Spinal cord (tissue), 10 donors: Measurements from ENCODE around the gene MMP24OS. TPM values are rescaled to one million over a fixed set of nuclear protein-coding genes. Genes with fewer than 3 reads are reported as not detected.
A peak's percentile ranks its signal among the peaks of the same experiment; 100 is the strongest.

Experiments used
- DNase-seq, 6 donors: peaks; one replicate each; pipeline versions ENCODE4 v3.0.0 to v3.0.0-alpha.2; 2013 to 2015; ENCODE audit warnings: low spot score in 6 of 6, low read depth in 4 of 6
- H3K27ac ChIP-seq: one replicate; pipeline ENCODE4 v1.5.1; 2013; ENCODE audit warnings: low read depth, low read length, control low read depth
- H3K27me3 ChIP-seq: one replicate; pipeline ENCODE4 v1.6.1; 2013; ENCODE audit warnings: low read length; ENCODE audit not compliant: control insufficient read depth, insufficient read depth
- H3K36me3 ChIP-seq: one replicate; pipeline ENCODE4 v1.6.1; 2013; ENCODE audit warnings: low read length; ENCODE audit not compliant: control insufficient read depth, insufficient read depth
- H3K4me1 ChIP-seq: one replicate; pipeline ENCODE4 v1.6.1; 2013; ENCODE audit warnings: low read length; ENCODE audit not compliant: control insufficient read depth, insufficient read depth
- H3K4me3 ChIP-seq: one replicate; pipeline ENCODE4 v1.5.1; 2013; ENCODE audit warnings: low read depth, low read length, control low read depth
- H3K9me3 ChIP-seq: one replicate; pipeline ENCODE4 v1.6.1; 2013; ENCODE audit warnings: low read length; ENCODE audit not compliant: control insufficient read depth, insufficient read depth
- WGBS: methylation state at CpG from one replicate; pipeline ENCODE4 v1.1.5; 2013; ENCODE audit warnings: missing lambda C conversion rate; ENCODE audit not compliant: insufficient coverage; 5-methylcytosine and 5-hydroxymethylcytosine counted together
- polyA plus RNA-seq, 2 donors: library from polyadenylated mRNA; unstranded; fragments of 120-200 nt; gene quantifications; one replicate each; pipeline ENCODE4 v1.2.1, GENCODE V29; 2013; ENCODE audit not compliant: insufficient read length in 2 of 2
- total RNA-seq, 2 donors: library from RNA; depleted of rRNA in 1 of 2; stranded (reverse); fragments of 120-200 nt in 1 of 2; fragments of >200 nt in 1 of 2; gene quantifications; one replicate each; pipeline versions ENCODE4 v1.2.3 to v1.2.4, GENCODE V29; 2013 to 2014
- donor health status: healthy.

Gene MMP24OS
- total and polyA plus RNA-seq, 4 donors = 10.1 to 70.6 (median 42.8) TPM

- H3K27ac ChIP-seq = no peak overlapping the region
- H3K9me3 ChIP-seq = no peaks in the 10 kb centered on the region
- WGBS = 96% methylated on average over 12 of the region's 12 CpGs
- no peak overlapping the region for H3K4me3 ChIP-seq
- H3K4me1 ChIP-seq = peaks cover 16% of the 10 kb centered on the region
- no peaks in the 10 kb centered on the region for H3K27me3 ChIP-seq
- no peak for DNase-seq
- H3K36me3 ChIP-seq = peaks cover 17% of the 10 kb centered on the region
Observed at GRCh38 chr20:35286077-35286898, 8.4 kb upstream of the MMP24OS start.

DNA sequence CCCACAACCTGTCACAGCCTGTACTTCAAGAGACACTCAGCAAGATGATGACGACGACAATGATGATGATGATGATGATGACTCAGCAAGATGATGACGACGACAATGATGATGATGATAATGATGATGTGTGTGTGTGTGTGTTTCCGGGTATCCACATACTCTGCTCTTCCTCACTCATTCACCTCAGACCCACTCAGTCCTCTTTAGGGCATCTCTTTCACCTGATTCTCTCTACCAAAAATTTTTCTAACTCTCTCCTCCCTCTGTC, 7.8 kb upstream of the MMP24OS start:
- H3K4me3 ChIP-seq = no peak overlapping the region
- H3K27ac ChIP-seq = no peak overlapping the region
- WGBS = 100% methylated on average over 1 of the region's 5 CpGs
- H3K4me1 ChIP-seq = peaks cover 16% of the 10 kb centered on the region
- no peak for DNase-seq
- H3K9me3 ChIP-seq = no peaks in the 10 kb centered on the region
- H3K36me3 ChIP-seq = peaks cover 21% of the 10 kb centered on the region
- H3K27me3 ChIP-seq = no peaks in the 10 kb centered on the region

DNA sequence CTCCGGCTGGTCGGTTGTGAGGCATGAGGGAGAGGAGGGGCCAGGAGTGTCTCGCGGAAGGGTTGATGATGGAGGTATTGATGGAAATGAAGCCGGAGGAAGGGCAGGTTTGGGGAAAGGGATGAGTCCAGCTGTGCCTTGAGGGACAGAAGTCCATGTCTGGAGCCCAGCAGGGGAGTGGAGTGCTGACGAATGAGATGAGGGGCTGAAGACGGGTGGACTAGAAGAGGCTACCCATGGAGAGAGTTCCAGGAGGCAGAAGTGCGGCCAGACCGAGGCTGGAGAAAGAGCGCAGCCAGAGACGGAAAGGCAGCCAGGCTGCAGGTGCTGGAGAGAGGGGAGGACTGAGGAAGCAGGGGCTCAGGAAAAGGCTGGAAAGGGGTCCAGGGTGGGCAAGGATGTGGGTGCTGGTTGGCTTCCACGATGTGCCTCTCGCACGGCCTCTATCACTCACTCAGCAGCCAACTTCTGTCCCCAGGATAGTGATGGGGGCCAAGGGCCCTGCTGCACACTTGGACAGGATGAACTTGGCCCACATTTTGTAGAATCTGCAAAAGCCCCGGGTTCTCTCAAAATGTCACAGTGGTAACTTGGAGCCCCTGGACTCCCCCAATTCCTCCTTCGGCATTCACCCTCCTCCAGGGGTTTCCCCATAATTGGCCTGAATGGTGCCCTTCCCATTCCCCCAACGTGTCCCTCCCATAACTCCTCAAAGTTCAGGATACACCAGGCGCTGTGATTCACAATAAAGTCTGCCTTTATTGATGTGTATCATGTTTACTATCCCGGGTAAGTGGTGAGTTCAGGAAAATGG, 7.3 kb upstream of the MMP24OS start:
- Histone ChIP-seq H3K27ac (peak overlapping the region; percentile 79), H3K4me1 (peaks cover 16% of the 10 kb centered on the region), H3K36me3 (peaks cover 27% of the 10 kb centered on the region), H3K27me3 (no peaks in the 10 kb centered on the region), H3K9me3 (no peaks in the 10 kb centered on the region), H3K4me3 (peak overlapping the region; percentile 81)
- no peak for DNase-seq
- 25% methylated on average over 17 of the region's 19 CpGs for WGBS

- Histone ChIP-seq H3K27ac (peak within 1 kb of the TSS; percentile 79), H3K27me3 (no peaks in the 10 kb centered on the region), H3K4me1 (peaks cover 16% of the 10 kb centered on the region), H3K4me3 (peak within 1 kb of the TSS; percentile 81), H3K9me3 (no peaks in the 10 kb centered on the region), H3K36me3 (peaks cover 35% of the 10 kb centered on the region)
- DNase-seq = peak; percentile 71 to 96 (median 80)
- WGBS = under 1% methylated on average over 54 of the region's 61 CpGs
Observed at GRCh38 chr20:35284267-35284991, 6.5 kb upstream of the MMP24OS start, which contains the start of gene EIF6. Gene EIF6, minus strand, starts transcription at chr20:35284772. Its CDS starts 285 bp downstream, at chr20:35284487.

DNA sequence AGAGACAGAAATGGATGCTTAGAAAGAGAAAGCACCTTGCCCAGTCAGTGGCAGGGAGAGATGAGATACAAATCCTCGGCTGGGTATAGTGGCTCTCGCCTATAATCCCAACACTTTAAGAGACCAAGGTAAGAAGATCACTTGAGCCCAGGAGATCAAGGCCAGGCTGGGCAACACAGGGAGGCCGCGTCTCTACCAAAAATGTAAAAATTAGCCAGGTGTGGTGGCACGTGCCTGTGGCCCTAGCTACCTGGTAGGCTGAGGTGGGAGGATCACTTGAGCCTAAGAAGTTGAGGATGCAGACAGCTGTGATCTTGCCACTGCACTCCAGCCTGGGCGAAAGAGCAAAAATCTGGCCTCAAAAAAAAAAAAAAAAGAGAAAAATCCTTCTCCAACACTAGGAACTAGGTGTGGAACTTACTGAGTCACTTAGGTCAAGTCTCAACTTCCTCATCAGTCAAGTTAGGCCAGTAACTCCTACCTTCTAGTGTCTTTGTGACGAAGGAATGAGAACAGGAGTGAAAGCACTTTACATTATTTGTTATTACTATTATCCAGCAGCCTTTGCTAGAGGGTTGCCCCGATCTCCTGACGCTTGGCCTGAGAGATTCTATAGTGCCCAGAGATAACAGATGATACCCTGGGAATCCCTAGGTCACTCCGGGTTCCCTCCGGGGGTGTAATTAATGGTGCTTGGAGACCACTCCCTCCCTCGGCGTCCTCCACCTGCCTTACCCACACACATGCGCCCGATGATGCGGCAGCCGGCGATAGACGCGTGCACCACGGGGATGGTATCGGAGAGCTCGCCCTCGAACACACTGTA, 5.7 kb upstream of the MMP24OS start:
- peaks cover 20% of the 10 kb centered on the region for H3K4me1 ChIP-seq
- peak overlapping the region; percentile 81 for H3K4me3 ChIP-seq
- H3K27me3 ChIP-seq = no peaks in the 10 kb centered on the region
- H3K27ac ChIP-seq = no peak overlapping the region
- no peaks in the 10 kb centered on the region for H3K9me3 ChIP-seq
- peaks cover 42% of the 10 kb centered on the region for H3K36me3 ChIP-seq
- 21% methylated on average over 16 of the region's 24 CpGs for WGBS
- no peak for DNase-seq

DNA sequence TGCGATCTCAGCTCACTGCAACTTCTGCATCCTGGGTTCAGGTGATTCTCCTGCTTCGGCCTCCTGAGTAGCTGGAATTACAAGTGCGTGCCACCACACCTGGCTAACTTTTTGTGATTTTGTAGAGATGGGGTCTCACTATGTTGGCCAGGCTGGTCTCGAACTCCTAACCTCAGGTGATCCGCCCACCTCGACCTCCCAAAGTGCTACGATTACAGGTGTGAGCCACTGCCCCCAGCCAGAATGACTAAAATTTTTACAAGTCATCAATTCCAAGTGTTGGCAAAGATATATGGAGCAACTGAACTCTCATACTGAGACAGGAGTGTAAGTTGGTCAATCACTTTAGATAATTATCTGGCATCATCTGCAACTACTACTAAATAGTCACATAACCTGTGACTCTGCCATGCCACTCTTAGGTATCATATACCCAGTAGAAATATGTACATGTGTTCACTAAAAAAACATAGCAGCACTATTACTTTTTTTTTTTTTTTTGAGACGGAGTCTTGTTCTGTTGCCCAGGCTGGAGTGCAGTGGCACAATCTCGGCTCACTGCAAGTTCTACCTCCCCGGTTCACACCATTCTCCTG, 3.7 kb upstream of the MMP24OS start:
- 93% methylated on average over 7 of the region's 10 CpGs for WGBS
- Histone ChIP-seq H3K9me3 (no peaks in the 10 kb centered on the region), H3K27me3 (no peaks in the 10 kb centered on the region), H3K36me3 (peaks cover 50% of the 10 kb centered on the region), H3K27ac (no peak overlapping the region), H3K4me3 (no peak overlapping the region), H3K4me1 (peaks cover 34% of the 10 kb centered on the region)
- no peak for DNase-seq

GRCh38 chr20:35280523-35280922, 2.6 kb upstream of the MMP24OS start:
- H3K4me1 ChIP-seq = peaks cover 43% of the 10 kb centered on the region
- DNase-seq = no peak
- H3K36me3 ChIP-seq = peaks cover 61% of the 10 kb centered on the region
- H3K4me3 ChIP-seq = no peak overlapping the region
- H3K27me3 ChIP-seq = no peaks in the 10 kb centered on the region
- no peak overlapping the region for H3K27ac ChIP-seq
- WGBS = 98% methylated on average over 6 of the region's 6 CpGs
- H3K9me3 ChIP-seq = no peaks in the 10 kb centered on the region

DNA sequence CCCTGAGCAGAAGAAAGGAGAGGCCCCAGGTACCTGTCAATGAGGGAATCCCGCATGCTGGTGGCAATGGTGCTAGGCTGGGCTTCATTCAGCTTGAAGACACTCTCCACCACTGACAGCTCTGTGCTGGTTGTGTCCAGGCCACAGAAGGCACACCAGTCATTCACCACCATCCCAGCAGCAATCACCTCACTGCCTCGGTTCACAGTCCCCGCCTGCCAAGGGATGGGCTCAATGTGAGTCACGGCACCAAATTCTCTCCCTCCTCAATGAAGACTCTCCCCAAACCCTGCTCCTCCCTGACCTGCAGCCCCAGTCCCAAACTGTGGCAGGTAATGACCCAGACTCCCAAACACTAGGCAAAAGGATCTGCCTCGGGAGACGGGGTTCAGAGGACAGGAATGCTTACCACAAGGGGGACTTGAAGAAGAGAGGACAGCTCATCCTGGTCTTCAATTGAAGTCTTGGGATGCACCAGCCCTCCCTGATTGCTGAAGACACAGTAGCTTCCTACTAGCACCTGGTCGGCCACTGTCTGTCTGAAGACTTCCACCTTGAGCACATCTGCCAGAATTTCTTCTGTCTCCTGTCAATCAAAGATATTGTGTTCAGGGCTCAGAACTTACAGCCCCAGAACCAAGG, 1.7 kb upstream of the MMP24OS start:
- Histone ChIP-seq H3K27ac (no peak overlapping the region), H3K36me3 (peaks cover 70% of the 10 kb centered on the region), H3K9me3 (no peaks in the 10 kb centered on the region), H3K4me1 (peaks cover 42% of the 10 kb centered on the region), H3K27me3 (no peaks in the 10 kb centered on the region), H3K4me3 (no peak overlapping the region)
- DNase-seq = no peak
- WGBS = 89% methylated on average over 7 of the region's 7 CpGs
